ENCODE data around the gene G6PC3. TPM values are rescaled to one million over a fixed set of nuclear protein-coding genes. Genes with fewer than 3 reads are reported as not detected.

G6PC3 gene
- total and polyA plus RNA-seq, 8 donors = 47.3 to 64.9 (median 51.6) TPM

GRCh38 chr17:44120851-44121605 is 50.5 kb downstream of the G6PC3 start:
- Histone ChIP-seq H3K27me3 (no peaks in the 10 kb centered on the region), H3K4me1 (peaks cover 5 to 46% of the 10 kb centered on the region in 2 donors), H3K9me3 (no peaks in the 10 kb centered on the region), H3K36me3 (no peaks in the 10 kb centered on the region), H3K27ac (no peak overlapping the region), H3K4me3 (no peak overlapping the region)
- intact Hi-C loops (cut with DNase I) = no loop called here
- DNase-seq (no peak), ATAC-seq (no peak)
- no peak for TF ChIP-seq CTCF (IDR thresholded peaks at IDR 0.05)

GRCh38 chr17:44121997-44122815 is 51.7 kb downstream of the G6PC3 start:
- Histone ChIP-seq H3K9me3 (no peaks in the 10 kb centered on the region), H3K4me1 (peaks cover 5 to 46% of the 10 kb centered on the region in 2 donors), H3K27ac (no peak overlapping the region), H3K27me3 (no peaks in the 10 kb centered on the region), H3K4me3 (peak overlapping the region; percentile 98), H3K36me3 (no peaks in the 10 kb centered on the region)
- intact Hi-C loops (cut with DNase I) = no loop called here
- DNase-seq (no peak), ATAC-seq (no peak)
- TF ChIP-seq CTCF (IDR thresholded peaks at IDR 0.05) = no peak

- peak; percentile 1 for ATAC-seq
- Histone ChIP-seq H3K9me3 (no peaks in the 10 kb centered on the region), H3K4me1 (peaks cover 5 to 46% of the 10 kb centered on the region in 2 donors), H3K36me3 (no peaks in the 10 kb centered on the region), H3K27ac (peak overlapping the region; percentile 88 to 94), H3K27me3 (no peaks in the 10 kb centered on the region), H3K4me3 (peak overlapping the region; percentile 98)
- no peak for TF ChIP-seq CTCF (IDR thresholded peaks at IDR 0.05)
- intact Hi-C loops (cut with DNase I) = no loop called here
- DNase-seq = no peak
Observed at GRCh38 chr17:44122816-44123355, 52.4 kb downstream of the G6PC3 start.

- peak; percentile 98 for ATAC-seq
- peak; percentile 40 to 59 for TF ChIP-seq CTCF (IDR thresholded peaks at IDR 0.05)
Observed at GRCh38 chr17:44123356-44124117, 53.0 kb downstream of the G6PC3 start, which contains the start of gene HDAC5. TSS of gene HDAC5 (minus strand) at chr17:44123641. CDS start at chr17:44117515, 6,126 bp downstream.

More at GRCh38 chr17:44123356-44124117, 53.0 kb downstream of the G6PC3 start, which contains the start of gene HDAC5:
- peak within 1 kb of the TSS; percentile 98 for H3K4me3 ChIP-seq
- H3K27ac ChIP-seq = peak within 1 kb of the TSS; percentile 88 to 94
- no peaks in the 10 kb centered on the region for H3K36me3 ChIP-seq
- DNase-seq = peak; percentile 96 to 99 (median 98)
- H3K4me1 ChIP-seq = peaks cover 5 to 42% of the 10 kb centered on the region in 2 donors
- intact Hi-C loops (cut with DNase I) = no loop called here
- H3K27me3 ChIP-seq = no peaks in the 10 kb centered on the region
- H3K9me3 ChIP-seq = no peaks in the 10 kb centered on the region
